OCI-LY1 (cell line): ENCODE data around the gene TOM1L2.

Experiments used
- H2AFZ ChIP-seq: fragments of 200-600 bp; sonication (generic), shearing (Covaris generic); 2 replicates; pipeline ENCODE4 v1.6.0; 2014; ENCODE audit warnings: antibody characterized with exemption, mild to moderate bottlenecking, low read length
- H3F3A ChIP-seq: fragments of 200-600 bp; sonication (generic), shearing (Covaris generic); 2 replicates; pipeline ENCODE4 v1.6.0; 2014; ENCODE audit warnings: mild to moderate bottlenecking, antibody characterized with exemption, low read length, moderate library complexity; ENCODE audit not compliant: insufficient read depth
- H3K27ac ChIP-seq: fragments of 200-600 bp; sonication (generic); 2 replicates; pipeline ENCODE4 v1.5.1; 2014; ENCODE audit warnings: low read length, mixed run types, mild to moderate bottlenecking, low read depth; ENCODE audit not compliant: poor library complexity, severe bottlenecking
- H3K27me3 ChIP-seq: fragments of 200-600 bp; sonication (generic); 2 replicates; pipeline ENCODE4 v1.6.0; 2014; ENCODE audit warnings: antibody characterized with exemption, mild to moderate bottlenecking, low read length, moderate library complexity; ENCODE audit not compliant: insufficient read depth
- H3K36me3 ChIP-seq: fragments of 200-600 bp; sonication (generic); 2 replicates; pipeline ENCODE4 v1.6.1; 2014; ENCODE audit warnings: mild to moderate bottlenecking, antibody characterized with exemption, low read length, moderate library complexity, mixed read lengths; ENCODE audit not compliant: insufficient read depth
- H3K4me1 ChIP-seq: fragments of 200-600 bp; sonication (generic); 2 replicates; pipeline ENCODE4 v1.5.1; 2014; ENCODE audit warnings: mild to moderate bottlenecking, low read length, moderate library complexity; ENCODE audit not compliant: insufficient read depth, severe bottlenecking
- H3K4me2 ChIP-seq: fragments of 200-600 bp; sonication (generic), shearing (Covaris generic); 2 replicates; pipeline ENCODE4 v1.6.1; 2014; ENCODE audit warnings: low read length
- H3K4me3 ChIP-seq: fragments of 200-600 bp; sonication (generic); 2 replicates; pipeline ENCODE4 v1.5.1; 2014; ENCODE audit warnings: low read length, low read depth, mild to moderate bottlenecking, mixed read lengths; ENCODE audit not compliant: poor library complexity, severe bottlenecking
- H3K79me2 ChIP-seq: fragments of 200-600 bp; shearing (Covaris generic); 2 replicates; pipeline ENCODE4 v1.6.1; 2016; ENCODE audit warnings: mixed run types, low read length, mixed read lengths; ENCODE audit not compliant: insufficient read depth
- H3K9ac ChIP-seq: fragments of 200-600 bp; sonication (generic), shearing (Covaris generic); 2 replicates; pipeline ENCODE4 v1.6.1; 2014; ENCODE audit warnings: mild to moderate bottlenecking, low read length, mixed read lengths
- H3K9me2 ChIP-seq: fragments of 200-600 bp; sonication (generic), shearing (Covaris generic); 2 replicates; pipeline ENCODE4 v1.6.1; 2014; ENCODE audit warnings: low read depth, mild to moderate bottlenecking, low read length, mixed read lengths
- H3K9me3 ChIP-seq: fragments of 200-600 bp; shearing (Covaris generic); 2 replicates; pipeline ENCODE4 v1.6.1; 2014; ENCODE audit warnings: low read length, mixed read lengths
- H4K20me1 ChIP-seq: fragments of 200-600 bp; sonication (generic), shearing (Covaris generic); 2 replicates; pipeline ENCODE4 v1.6.0; 2016; ENCODE audit warnings: mild to moderate bottlenecking, low read length; ENCODE audit not compliant: insufficient read depth
- CTCF ChIP-seq: fragments of 200-600 bp; sonication (generic), shearing (Covaris generic); IDR thresholded peaks from 2 replicates; pipeline ENCODE4 v1.5.1; 2017; ENCODE audit warnings: mild to moderate bottlenecking, antibody characterized with exemption, low read length, moderate library complexity, mixed read lengths
- EZH2 ChIP-seq: fragments of 200-600 bp; sonication (generic), shearing (Covaris generic); IDR thresholded peaks from 2 replicates; pipeline ENCODE4 v1.8.0; 2017; ENCODE audit warnings: borderline replicate concordance, mixed run types, mild to moderate bottlenecking, antibody characterized with exemption, low read length, moderate library complexity, mixed read lengths

TOM1L2 gene

GRCh38 chr17:17853811-17854447 lies 118.3 kb downstream of the TOM1L2 start:
- H3F3A ChIP-seq: no peaks in the 10 kb centered on the region
- no peak overlapping the region for H3K4me2 ChIP-seq
- no peak for TF ChIP-seq CTCF
- no peak for TF ChIP-seq EZH2
- H2AFZ ChIP-seq: no peak overlapping the region
- H3K27ac ChIP-seq: no peak overlapping the region
- H3K79me2 ChIP-seq: no peaks in the 10 kb centered on the region
- no peaks in the 10 kb centered on the region for H3K9me3 ChIP-seq
- H3K27me3 ChIP-seq: no peaks in the 10 kb centered on the region
- H3K9ac ChIP-seq: no peak overlapping the region
- no peaks in the 10 kb centered on the region for H4K20me1 ChIP-seq
- H3K4me1 ChIP-seq: peaks cover 16% of the 10 kb centered on the region
- H3K9me2 ChIP-seq: no peaks in the 10 kb centered on the region
- no peak overlapping the region for H3K4me3 ChIP-seq
- H3K36me3 ChIP-seq: no peaks in the 10 kb centered on the region

GRCh38 chr17:17852930-17853329 lies 119.3 kb downstream of the TOM1L2 start:
- H3K4me2 ChIP-seq: no peak overlapping the region
- H3K9me3 ChIP-seq: no peaks in the 10 kb centered on the region

GRCh38 chr17:17851103-17852002 lies 120.8 kb downstream of the TOM1L2 start:
- H3K4me3 ChIP-seq: no peak overlapping the region
- H3K27me3 ChIP-seq: no peaks in the 10 kb centered on the region
- H3K4me2 ChIP-seq: no peak overlapping the region
- H3K9me2 ChIP-seq: no peaks in the 10 kb centered on the region
- H3F3A ChIP-seq: no peaks in the 10 kb centered on the region
- no peak overlapping the region for H3K9ac ChIP-seq
- no peaks in the 10 kb centered on the region for H3K9me3 ChIP-seq
- H3K27ac ChIP-seq: no peak overlapping the region
- H3K36me3 ChIP-seq: no peaks in the 10 kb centered on the region
- H3K4me1 ChIP-seq: peaks cover 19% of the 10 kb centered on the region
- H4K20me1 ChIP-seq: no peaks in the 10 kb centered on the region
- no peak overlapping the region for H2AFZ ChIP-seq
- TF ChIP-seq EZH2 (no peak), CTCF (no peak)
- no peaks in the 10 kb centered on the region for H3K79me2 ChIP-seq

More at GRCh38 chr17:17852930-17853329, 119.3 kb downstream of the TOM1L2 start:
- H3K9me2 ChIP-seq: no peaks in the 10 kb centered on the region
- H3K4me1 ChIP-seq: peaks cover 19% of the 10 kb centered on the region
- no peak overlapping the region for H2AFZ ChIP-seq
- no peak overlapping the region for H3K4me3 ChIP-seq
- H3K79me2 ChIP-seq: no peaks in the 10 kb centered on the region
- no peaks in the 10 kb centered on the region for H3K36me3 ChIP-seq
- H3K27ac ChIP-seq: no peak overlapping the region
- H3K9ac ChIP-seq: no peak overlapping the region
- TF ChIP-seq EZH2 (no peak), CTCF (no peak)
- no peaks in the 10 kb centered on the region for H3F3A ChIP-seq
- no peaks in the 10 kb centered on the region for H4K20me1 ChIP-seq
- no peaks in the 10 kb centered on the region for H3K27me3 ChIP-seq
